ENCODE data around the gene DPEP2.
"Not testable (repeated sequence)": the region's sequence is repeated elsewhere in the genome, so short reads cannot be mapped to it uniquely, and the experiment has no call there.

DPEP2 gene

DNA sequence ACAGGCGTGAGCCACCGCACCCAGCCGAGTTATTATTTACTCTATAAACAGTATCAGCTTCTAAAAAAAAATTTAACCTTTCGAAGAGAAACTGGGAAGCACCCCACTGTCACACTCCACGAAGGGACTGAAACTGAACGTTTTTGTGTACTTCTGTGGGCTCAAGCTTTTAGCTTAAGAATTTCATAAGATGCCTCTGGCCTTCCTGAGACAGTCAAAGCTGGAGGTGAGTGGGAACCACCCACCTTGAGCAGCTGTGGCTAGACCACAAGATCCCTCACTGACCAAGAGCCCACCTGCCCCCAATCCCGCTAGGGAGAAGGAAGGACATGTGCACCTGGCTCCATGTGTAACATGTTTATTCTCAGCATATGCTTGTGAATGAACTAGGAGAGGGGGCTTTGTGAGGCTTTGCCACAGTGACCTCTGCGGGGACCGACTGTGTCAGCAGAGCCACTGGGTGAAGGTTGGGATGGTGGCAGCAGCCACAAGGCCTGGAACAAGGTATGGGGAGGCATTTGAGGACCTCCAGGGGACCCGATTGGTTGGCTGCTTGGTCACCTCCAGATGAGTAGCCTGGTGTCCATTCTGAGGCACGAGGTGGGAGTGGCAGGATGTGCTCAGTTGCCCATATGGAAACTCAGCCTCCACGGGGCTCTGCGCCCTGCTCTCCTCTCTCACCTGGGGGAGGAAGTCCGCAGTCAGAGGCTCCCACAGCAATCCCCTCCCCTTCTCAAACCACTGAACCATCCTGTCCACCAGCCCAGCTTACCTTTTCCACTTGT, 23.8 kb downstream of the DPEP2 start:
- DNase-seq (ENCODE audit: low read depth in 2 of 2): no peak

- DNase-seq (ENCODE audit: low read depth in 2 of 2): not testable (repeated sequence)
Measured at GRCh38 chr16:67972285-67972684, 27.0 kb downstream of the DPEP2 start.

- DNase-seq (ENCODE audit: low read depth in 2 of 2): no peak
Measured at GRCh38 chr16:67971111-67971510, 28.2 kb downstream of the DPEP2 start.

GRCh38 chr16:67969254-67970039, 29.8 kb downstream of the DPEP2 start:
- DNase-seq (ENCODE audit: low read depth in 2 of 2): no peak

DNA sequence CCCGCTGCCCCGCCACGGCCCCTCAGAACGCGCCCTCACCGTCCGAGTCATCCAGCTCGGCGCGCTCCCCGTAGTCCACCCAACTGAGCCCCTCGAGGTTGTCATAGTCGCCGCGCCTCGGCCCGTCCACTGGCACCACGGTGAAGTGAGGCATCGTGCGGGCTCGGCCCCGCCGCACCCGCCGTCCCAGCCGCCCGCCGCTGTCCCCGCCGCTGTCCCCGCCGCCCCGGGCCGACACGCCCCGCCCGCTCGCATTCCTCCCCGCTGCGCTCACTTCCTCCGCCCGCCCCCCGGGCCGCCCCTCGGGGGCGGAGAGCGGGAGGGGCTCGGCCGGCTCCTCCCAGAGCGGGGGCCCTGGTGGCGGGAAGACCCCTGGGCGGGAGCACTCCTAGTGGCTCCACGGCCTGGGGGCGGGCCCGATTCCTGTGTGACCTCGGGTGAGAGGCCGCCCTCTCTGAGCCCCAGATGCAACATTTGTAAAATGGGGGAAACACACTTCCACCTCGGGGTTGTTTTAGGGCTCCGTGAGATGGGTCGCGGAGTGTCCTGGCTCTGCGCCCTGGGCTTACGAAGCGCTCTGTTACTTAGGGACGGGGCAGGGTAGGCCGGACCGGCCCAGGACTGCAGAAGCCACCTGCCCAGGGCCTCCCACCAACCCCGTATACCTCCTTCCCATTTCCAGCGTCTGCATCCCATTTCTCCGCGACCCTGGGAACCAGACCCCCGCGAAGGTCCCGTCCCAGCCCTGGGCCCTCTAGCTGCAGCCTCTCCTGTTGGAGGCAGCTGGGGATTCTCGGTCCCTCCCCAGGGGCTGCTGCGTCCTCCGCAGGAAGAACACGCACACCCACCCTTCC, 30.7 kb downstream of the DPEP2 start, which contains the start of gene SLC12A4:
SLC12A4 (minus strand) TSS at position 238 of the 854 bp plus-strand sequence; CDS start at position 154, 84 bp downstream.
- peak; percentile 47 to 80 for DNase-seq (ENCODE audit: low read depth in 2 of 2)

DNA sequence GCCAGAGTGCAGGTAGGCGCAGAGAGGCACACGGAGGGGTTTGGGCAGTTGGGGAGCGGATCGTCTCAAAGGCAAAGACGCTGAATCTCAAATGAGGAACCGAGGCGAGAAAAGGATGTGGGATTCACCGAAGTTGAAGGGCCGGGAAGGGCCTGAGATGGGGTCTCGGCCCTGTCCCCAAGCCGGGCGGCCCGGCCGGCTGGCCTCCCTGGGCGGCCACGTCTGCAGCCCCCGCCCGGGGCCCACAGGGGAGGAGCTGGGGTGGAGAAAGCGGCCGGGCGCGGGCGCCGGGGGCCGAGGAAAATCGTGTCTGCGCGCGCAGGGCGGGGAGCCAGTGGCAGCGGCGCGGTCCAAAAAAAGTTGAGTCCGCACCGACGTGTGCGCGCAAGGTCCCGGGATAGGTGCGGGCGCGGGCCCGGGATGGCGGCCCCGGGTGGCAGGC, 31.3 kb downstream of the DPEP2 start:
- DNase-seq (ENCODE audit: low read depth in 2 of 2): no peak

DNA sequence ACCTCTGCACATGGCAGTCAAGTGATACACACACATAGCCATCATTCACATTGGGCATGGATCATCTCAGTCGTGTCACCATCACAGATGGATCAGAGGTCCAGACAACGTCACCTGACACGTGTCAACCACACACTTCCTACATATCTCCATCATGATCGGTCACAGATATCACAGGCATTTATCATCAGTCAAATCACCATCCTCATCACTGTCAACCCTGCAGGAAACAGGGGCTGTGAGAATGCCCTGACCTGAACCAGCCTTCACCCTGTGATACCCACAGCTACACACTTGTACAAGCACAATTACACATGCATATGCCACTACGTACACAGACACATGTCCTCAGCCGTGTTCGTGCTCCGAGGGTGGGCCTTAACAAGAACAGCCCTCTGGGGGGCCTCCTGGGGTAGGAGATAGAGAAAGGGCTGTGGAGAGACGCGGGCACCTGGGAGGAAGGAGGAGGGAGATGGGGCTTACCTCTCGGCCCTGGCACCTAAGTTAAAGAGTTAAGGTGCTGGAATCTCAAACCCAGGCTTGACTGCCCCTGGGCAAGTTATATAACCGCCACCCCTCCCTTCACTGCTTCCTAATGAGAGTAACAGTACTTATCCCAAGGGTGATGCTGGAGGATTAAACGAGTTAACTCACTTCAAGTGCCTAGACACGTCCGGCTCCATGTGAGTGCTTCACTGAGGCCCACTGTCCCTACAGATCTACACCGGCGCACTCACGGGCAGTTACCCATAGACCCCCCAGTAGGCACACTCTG, 31.9 kb downstream of the DPEP2 start:
- DNase-seq (ENCODE audit: low read depth in 2 of 2): no peak

DNA sequence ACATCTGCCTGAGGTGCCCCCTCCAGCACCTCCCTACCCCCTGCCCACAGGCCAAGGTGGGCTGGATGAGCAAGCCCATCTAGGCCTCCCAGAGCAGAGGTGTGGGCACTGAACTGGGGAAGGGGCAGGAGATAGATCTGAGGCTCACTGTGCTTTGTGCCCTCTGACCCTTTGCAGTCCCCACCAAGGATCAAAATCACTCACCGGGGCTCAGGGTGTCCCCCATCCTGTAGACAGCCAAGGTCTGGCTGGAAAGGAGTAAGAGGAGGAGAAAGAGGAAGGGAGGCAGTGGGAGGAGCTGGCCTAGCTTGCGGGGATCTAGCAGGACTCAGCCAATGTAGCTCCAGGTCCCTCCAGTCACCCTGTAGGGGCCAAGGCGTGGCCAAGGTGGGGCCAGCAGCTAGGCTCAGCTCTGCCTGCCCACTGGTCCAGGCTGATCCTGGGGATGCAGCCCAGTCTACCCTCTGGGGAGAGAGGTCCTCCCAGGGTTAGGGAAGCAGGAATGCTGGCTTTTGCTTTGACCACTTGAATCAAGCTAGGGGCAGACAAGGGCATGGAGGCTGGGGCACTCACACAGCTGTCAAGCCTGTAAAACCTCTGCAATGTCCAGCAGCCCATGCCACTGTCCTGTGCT, 32.6 kb downstream of the DPEP2 start:
- DNase-seq (ENCODE audit: low read depth in 2 of 2): no peak

DNA sequence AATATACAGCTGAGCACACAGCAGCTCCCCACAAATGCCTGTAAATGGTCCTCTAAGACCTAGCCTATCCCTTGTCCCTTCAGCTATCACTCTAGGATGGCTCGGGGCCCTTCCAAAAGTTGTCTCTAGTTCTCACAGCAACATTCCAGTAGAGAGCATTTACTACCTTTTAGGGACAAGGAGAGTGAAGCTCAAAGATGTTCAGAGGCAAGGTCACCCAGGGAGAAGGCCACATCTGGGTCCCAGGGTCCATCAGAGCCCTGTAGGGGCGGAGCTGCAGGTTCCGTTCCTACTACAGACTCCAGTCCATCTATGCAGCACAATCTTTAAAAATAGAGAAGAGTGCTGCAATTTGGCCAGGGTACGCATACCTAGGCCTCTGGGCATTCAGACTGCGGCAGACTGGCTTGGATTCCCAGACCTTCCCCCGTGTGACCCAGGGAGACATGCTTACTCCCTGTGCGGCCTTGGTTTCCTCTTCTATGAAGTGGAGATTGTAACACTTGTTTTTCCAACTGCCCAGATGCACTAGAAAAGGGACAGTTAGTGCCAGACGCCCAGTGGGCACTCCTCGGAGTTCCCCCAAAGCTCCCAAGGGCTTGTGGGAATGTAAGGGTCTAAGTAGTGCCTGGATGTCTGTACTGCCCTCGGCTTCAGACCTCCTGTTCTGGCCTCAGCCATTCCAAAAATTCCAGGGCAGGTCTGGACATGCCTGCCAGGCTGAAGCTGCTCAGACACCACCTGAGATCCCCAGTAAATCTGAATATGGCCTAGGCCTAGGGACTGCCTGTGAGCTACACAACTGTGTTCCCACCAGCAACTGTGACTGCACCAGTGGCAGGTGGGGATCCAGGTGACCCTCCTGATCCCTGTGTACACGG, 33.4 kb downstream of the DPEP2 start:
- no peak for DNase-seq (ENCODE audit: low read depth in 2 of 2)

GRCh38 chr16:67964477-67965131, 34.7 kb downstream of the DPEP2 start:
- no peak for DNase-seq (ENCODE audit: low read depth in 2 of 2)

DNA sequence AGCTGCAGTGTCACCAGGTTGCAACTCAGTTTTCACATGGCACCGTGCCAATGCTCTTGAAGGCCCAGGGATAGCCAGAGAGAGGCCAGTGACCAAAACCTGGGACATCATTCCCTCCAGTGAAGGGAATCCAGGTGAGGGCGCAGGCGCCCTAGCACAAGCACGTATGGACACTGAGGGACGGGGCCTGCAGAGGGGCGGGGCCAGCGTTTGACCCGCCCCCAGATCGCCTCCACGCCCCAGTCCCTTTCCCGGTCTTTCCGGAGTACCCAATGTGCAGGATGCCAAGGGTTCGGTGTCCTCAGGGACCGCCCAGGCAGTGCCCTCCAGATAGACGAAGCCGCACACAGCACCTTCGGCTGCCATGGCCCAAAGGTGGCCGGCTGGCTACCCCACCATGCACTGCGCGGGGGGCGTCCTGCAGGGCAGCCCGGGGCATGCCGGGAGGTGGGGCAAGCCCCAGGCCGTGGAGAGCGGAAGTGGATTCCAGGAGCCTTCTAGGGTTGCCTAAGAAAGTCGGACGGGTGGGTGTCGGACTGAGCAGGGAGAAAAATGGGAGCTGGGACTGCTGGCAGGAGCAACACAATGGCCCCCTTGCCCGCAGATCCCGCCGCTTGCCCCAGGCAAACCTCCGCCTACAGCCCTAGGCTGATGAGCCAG, 35.5 kb downstream of the DPEP2 start:
- no peak for DNase-seq (ENCODE audit: low read depth in 2 of 2)

GRCh38 chr16:67963292-67963661, 36.0 kb downstream of the DPEP2 start:
- no peak for DNase-seq (ENCODE audit: low read depth in 2 of 2)

- DNase-seq (ENCODE audit: low read depth in 2 of 2): no peak
Measured at GRCh38 chr16:67962135-67962534, 37.1 kb downstream of the DPEP2 start.

- no peak for DNase-seq (ENCODE audit: low read depth in 2 of 2)
Measured at GRCh38 chr16:67961551-67961957, 37.7 kb downstream of the DPEP2 start.

DNA sequence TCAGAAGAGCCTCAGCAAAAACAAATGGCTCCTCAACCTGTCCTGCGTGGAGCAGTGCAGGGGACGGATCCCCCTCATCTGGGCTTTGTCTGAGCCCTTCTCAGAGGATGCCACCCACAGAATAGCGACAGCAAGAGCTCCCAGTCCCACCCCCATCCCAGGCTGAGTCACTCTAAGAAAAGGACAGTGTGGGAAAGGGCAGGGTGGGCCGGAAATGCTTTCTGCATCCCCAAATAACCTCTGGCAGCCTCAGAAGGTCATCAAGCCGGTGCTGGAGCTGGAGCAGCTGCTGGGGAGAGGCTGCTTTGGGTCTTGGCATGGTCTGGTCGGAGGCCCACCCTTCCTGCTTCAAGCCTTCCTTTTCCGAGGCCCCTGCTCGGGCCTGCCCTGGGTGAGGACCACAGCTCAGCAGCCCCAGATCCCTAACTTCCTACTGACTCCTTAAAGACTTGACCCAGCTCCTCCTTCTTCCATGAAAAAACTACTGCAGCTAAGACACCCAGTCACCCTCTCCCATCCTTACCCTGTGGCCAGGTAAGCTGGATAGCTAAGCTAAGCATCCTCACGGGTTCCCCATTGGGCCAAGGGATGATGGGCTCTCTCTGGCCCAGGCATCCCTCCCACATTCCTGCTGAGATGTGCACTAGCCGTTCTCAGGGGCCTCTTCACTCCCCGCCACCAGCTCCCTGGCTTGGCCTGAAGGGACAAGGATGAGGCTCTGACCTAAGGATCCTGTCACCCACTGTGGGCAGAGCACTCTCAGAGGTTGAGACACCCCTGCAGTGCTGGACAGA, 39.6 kb downstream of the DPEP2 start:
- DNase-seq (ENCODE audit: low read depth in 2 of 2): no peak

GRCh38 chr16:67957622-67958021, 41.7 kb downstream of the DPEP2 start:
- DNase-seq (ENCODE audit: low read depth in 2 of 2): no peak

DNA sequence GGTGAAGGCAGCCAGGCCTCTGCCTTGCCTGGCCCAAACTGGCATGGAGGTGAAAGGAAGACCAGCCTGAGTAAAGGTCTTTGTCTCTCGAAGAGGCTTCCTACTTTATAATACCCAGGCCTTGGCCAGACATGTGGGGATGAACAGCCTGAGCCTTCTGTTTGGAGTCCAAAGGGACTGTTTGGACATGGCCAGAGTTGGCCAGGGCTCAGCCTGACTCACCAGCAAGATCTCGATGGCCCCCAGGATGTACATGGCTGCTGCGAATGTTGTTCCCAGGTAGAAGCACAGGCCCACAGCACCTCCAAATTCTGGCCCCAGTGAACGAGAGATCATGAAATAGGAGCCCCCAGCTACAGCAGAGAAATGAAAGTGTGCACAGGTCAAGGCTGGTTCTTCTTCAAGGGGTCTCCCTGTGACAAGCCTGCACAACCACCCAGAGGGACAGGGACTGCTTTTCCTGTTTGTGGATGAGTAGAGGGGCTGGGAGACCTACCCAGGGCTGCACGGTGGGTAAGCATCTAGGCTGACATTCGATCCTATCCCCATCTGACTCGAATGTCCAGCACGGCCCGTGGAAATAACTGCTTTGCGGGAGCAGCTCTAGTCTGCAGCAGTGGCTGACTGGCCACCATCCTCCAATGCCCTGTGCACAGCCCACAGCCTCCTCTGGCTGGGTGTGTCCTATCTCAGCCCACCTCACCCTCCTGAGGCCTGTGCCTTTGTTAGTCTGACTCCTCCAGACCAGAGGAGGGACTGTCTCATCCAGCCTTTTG, 44.7 kb downstream of the DPEP2 start:
- no peak for DNase-seq (ENCODE audit: low read depth in 2 of 2)

Measured in stimulated activated CD4-positive, alpha-beta T cell treated with anti-CD3 and anti-CD28 coated beads, Interleukin-1b, Interleukin-23, amount 100 ng/mL, for 1 hour (primary cell).